ENCODE results near the gene SH3D19. TPM values are rescaled to one million over a fixed set of nuclear protein-coding genes. Genes with fewer than 3 reads are reported as not detected.

SH3D19 gene
- total RNA-seq, 1 donor from 2014 or later, result 121 TPM

DNA sequence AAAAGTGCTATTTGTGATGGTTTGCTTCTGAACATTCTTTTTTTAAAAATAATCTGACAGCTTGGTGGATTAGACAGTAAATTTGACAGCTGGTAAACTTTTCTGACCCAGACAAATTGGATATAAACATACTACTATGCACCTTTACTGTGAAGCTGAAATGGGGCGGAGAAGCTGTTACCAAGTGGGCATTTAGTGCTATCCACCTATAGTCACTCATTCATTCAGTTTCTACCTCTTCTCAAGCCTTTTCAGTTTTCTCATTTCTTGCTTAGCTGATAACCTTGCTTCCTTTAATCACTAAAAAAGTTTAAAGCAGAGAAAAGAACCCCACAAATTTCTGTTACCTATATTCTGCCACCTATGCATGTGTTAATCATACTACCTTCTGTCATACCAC is 220.8 kb downstream of the SH3D19 start:
- DNase-seq, result no peak
- TF ChIP-seq, protein P1, sequence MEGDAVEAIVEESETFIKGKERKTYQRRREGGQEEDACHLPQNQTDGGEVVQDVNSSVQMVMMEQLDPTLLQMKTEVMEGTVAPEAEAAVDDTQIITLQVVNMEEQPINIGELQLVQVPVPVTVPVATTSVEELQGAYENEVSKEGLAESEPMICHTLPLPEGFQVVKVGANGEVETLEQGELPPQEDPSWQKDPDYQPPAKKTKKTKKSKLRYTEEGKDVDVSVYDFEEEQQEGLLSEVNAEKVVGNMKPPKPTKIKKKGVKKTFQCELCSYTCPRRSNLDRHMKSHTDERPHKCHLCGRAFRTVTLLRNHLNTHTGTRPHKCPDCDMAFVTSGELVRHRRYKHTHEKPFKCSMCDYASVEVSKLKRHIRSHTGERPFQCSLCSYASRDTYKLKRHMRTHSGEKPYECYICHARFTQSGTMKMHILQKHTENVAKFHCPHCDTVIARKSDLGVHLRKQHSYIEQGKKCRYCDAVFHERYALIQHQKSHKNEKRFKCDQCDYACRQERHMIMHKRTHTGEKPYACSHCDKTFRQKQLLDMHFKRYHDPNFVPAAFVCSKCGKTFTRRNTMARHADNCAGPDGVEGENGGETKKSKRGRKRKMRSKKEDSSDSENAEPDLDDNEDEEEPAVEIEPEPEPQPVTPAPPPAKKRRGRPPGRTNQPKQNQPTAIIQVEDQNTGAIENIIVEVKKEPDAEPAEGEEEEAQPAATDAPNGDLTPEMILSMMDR (IDR thresholded peaks at IDR 0.05; ENCODE audit: borderline replicate concordance), result no peak
- H3K36me3 ChIP-seq, result peaks cover 76% of the 10 kb centered on the region
- H3K27ac ChIP-seq (replicated peaks), result no peak overlapping the region
- H3K4me1 ChIP-seq, result peaks cover 50% of the 10 kb centered on the region
- intact Hi-C loops (cut with micrococcal nuclease), result no loop called here
- H3K9me3 ChIP-seq (replicated peaks), result no peaks in the 10 kb centered on the region
- H3K27me3 ChIP-seq (ENCODE audit: low read depth), result no peaks in the 10 kb centered on the region
- no peak overlapping the region for H3K4me3 ChIP-seq

DNA sequence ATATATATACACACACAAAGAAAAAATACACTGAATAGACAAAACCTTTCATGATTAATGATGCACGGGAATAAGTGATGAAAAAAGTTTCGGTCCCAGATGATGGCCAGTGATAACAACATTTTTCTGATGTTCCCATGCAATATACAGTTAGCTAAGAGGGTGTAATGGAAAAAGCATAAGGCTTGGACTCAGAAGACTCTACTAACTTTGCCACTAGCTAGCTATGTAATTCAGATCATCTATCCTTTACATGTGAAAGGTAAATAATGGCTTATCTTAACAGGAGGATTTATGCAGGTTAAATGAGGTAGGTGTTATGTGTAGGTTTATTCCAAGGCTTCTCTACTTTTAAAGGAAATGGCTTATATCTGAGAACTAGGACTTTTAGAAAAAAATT is 221.6 kb downstream of the SH3D19 start:
- intact Hi-C loops (cut with micrococcal nuclease), result no loop called here
- peaks cover 76% of the 10 kb centered on the region for H3K36me3 ChIP-seq

DNA sequence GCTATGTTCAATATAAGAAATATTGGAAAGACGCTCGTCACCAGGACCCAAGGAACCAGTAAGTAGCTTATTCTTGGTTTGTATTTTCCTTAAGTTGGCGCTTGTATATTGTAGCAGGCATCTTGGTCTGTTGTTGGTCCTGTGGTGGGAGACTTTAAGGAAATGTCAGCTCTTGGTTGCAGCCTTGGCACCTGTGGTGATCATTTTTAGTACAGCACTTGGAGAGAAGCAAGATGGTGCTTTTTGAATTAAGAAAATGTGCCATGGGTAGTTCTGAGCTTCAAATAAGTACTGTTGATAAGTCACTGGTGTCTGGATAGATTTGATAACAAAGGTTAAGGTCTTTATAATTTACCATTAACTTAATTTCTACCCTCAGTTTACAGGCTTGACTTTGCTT is 224.9 kb downstream of the SH3D19 start:
- no peak for DNase-seq
- peaks cover 50% of the 10 kb centered on the region for H3K36me3 ChIP-seq
- TF ChIP-seq, protein P1 (IDR thresholded peaks at IDR 0.05; ENCODE audit: borderline replicate concordance), result no peak
- H3K4me3 ChIP-seq, result peak overlapping the region; percentile 84
- no peaks in the 10 kb centered on the region for H3K9me3 ChIP-seq (replicated peaks)
- H3K27ac ChIP-seq (replicated peaks), result peak overlapping the region; percentile 82
- no peaks in the 10 kb centered on the region for H3K27me3 ChIP-seq (ENCODE audit: low read depth)
- H3K4me1 ChIP-seq, result peaks cover 47% of the 10 kb centered on the region
- intact Hi-C loops (cut with micrococcal nuclease), result no loop called here

More for the DNA sequence above, 221.6 kb downstream of the SH3D19 start:
- no peaks in the 10 kb centered on the region for H3K9me3 ChIP-seq (replicated peaks)
- H3K4me1 ChIP-seq, result peaks cover 55% of the 10 kb centered on the region
- DNase-seq, result no peak
- H3K27me3 ChIP-seq (ENCODE audit: low read depth), result no peaks in the 10 kb centered on the region
- TF ChIP-seq, protein P1 (IDR thresholded peaks at IDR 0.05; ENCODE audit: borderline replicate concordance), result no peak
- no peak overlapping the region for H3K4me3 ChIP-seq
- H3K27ac ChIP-seq (replicated peaks), result no peak overlapping the region

DNA sequence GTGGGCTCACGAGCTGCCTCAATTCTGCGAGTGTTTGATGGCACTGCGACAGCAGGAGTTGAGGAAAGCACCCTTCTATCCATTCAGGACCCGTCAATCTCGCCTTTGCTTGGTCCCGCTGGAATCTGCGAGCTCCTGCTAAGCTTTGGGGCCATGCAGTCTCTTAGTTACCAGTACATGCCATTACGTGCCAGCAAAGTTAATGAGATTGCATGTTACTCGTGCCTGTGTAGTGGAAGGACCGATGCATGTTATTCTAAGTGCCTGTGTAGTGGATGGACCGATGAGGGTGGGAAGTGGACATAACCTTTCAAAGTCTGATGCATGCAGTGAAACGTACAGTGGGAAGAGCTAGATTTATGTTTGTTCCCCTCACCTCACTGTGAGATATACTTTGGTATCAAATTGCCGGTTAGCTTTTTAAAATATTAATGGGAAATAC is 225.4 kb downstream of the SH3D19 start:
- Histone ChIP-seq H3K36me3 (peaks cover 45% of the 10 kb centered on the region), H3K9me3 (replicated peaks) (no peaks in the 10 kb centered on the region), H3K27ac (replicated peaks) (peak overlapping the region; percentile 82), H3K4me3 (peak overlapping the region; percentile 84), H3K27me3 (ENCODE audit: low read depth) (no peaks in the 10 kb centered on the region), H3K4me1 (peaks cover 47% of the 10 kb centered on the region)
- TF ChIP-seq, protein P1 (IDR thresholded peaks at IDR 0.05; ENCODE audit: borderline replicate concordance), result no peak
- DNase-seq, result no peak
- intact Hi-C loops (cut with micrococcal nuclease), result no loop called here

DNA sequence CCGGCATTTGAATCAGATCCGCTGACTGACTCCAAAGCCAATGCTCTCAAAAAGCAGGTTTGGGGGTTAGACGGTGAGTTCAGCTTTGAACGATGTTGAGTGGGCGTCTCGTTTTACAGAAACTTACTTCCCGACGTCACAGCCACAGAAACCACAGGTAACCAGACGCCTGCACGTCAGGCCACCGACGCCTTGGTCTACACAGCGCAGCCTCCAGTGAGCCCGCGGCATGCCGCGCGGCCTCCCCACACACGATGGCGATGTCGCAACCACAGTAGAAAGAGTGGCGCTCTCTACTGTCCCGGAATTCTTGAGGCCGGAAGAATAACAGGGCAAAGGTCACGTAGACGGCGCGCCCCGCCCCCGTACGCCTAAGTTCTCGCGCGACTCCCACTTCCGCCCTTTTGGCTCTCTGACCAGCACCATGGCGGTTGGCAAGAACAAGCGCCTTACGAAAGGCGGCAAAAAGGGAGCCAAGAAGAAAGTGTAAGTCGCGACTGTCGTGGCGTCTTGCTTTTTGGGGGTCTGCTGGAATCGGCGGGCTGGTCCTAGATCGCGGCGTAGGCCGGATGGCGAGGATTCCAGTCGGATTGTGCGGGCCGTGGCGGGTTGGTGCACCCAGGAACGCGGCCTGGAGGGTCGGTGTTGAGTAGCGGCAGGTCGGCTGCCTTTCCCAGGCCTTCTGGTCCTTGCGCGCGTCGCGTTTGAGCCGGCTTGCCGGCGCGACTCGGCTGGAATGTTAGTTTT is 226.0 kb downstream of the SH3D19 start, which contains the start of gene RPS3A:
Gene RPS3A (plus strand): TSS at position 400 of the 747 bp plus-strand sequence. CDS start 25 bp downstream, at position 425.
- Histone ChIP-seq H3K27ac (replicated peaks) (peak within 1 kb of the TSS; percentile 82), H3K9me3 (replicated peaks) (no peaks in the 10 kb centered on the region), H3K36me3 (peaks cover 39% of the 10 kb centered on the region), H3K27me3 (ENCODE audit: low read depth) (no peaks in the 10 kb centered on the region), H3K4me1 (peaks cover 47% of the 10 kb centered on the region), H3K4me3 (peak within 1 kb of the TSS; percentile 84)
- intact Hi-C loops (cut with micrococcal nuclease), result no loop called here
- TF ChIP-seq, protein P1 (IDR thresholded peaks at IDR 0.05; ENCODE audit: borderline replicate concordance), result peak; percentile 89
- peak; percentile 97 for DNase-seq
